ENCODE data around the gene ANXA5.

- no peak for TF ChIP-seq ZNF677 (tag by site-specific recombination; IDR thresholded peaks at IDR 0.05)
- TF ChIP-seq CTCF (tag by site-specific recombination; IDR thresholded peaks at IDR 0.05): no peak
- TF ChIP-seq ZNF114 (tag by site-specific recombination; IDR thresholded peaks at IDR 0.05): no peak
- no peak for TF ChIP-seq ZNF175 (tag by site-specific recombination; IDR thresholded peaks at IDR 0.05)
- no peak for TF ChIP-seq YY1 (tag by site-specific recombination; IDR thresholded peaks at IDR 0.05)
- no peak for TF ChIP-seq KLF17 (tag by site-specific recombination; IDR thresholded peaks at IDR 0.05)
- TF ChIP-seq SP3 (tag by site-specific recombination; IDR thresholded peaks at IDR 0.05): no peak
- TF ChIP-seq ZNF776 (tag by site-specific recombination; IDR thresholded peaks at IDR 0.05; ENCODE audit: borderline replicate concordance): no peak
These were observed 23.3 kb upstream of the ANXA5 start for GRCh38 chr4:121720109-121720508.

Data from HEK293 (cell line).